Measurements from ENCODE around the gene GAS5. TPM values are rescaled to one million over a fixed set of nuclear protein-coding genes. Genes with fewer than 3 reads are reported as not detected.

Gene GAS5
- total and polyA plus RNA-seq, 9 of the 15 experiments (the other 6 are each of a cell fraction or from before 2014, with no cell fraction given), result 565 to 1,860 (median 1,006) TPM

DNA sequence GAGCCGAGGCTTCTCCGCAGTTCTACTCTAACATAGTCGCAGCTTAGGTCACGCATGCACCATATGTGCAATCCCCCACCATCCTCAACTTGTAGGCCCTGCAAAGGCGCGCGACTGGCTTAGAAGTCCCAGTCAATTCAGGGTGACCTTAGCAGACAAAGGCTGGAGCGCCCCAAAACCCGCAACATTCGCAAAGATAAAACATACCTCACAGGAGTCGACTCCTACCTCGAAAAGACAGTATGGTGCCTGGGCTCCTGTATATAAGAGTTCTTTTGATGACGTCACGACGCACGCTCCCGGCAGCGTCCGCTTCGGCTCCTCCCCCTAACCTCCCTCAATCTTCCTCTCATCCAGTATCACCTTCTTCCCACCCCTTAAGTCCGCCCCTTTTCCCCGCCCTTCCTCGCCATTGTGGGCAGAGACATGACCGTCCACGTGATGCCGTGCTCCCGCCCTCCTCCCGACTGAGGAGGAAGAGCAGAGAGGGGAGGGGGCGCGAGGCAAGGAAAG is at the start of gene GAS5 (continued):
- TF ChIP-seq MAZ (CRISPR knock-in tag; conservative IDR thresholded peaks at IDR 0.05 in 1 of 2, IDR thresholded peaks at IDR 0.05 in 1 of 2) (no peak), SREBF1 (IDR thresholded peaks at IDR 0.05; ENCODE audit: borderline replicate concordance, low read depth, low read length) (no peak), PRMT5 (CRISPR knock-in tag; IDR thresholded peaks at IDR 0.05) (no peak), BRF1 (IDR thresholded peaks at IDR 0.05; ENCODE audit: borderline replicate concordance, extremely low read depth, insufficient read length) (no peak), CREBBP (IDR thresholded peaks at IDR 0.05; ENCODE audit: low read depth, low read length) (no peak), KDM5B (IDR thresholded peaks at IDR 0.05; ENCODE audit: insufficient replicate concordance, low read depth, low read length) (peak; percentile 100), ZNF584 (CRISPR knock-in tag; IDR thresholded peaks at IDR 0.05; ENCODE audit: low read depth) (no peak), MAFF (IDR thresholded peaks at IDR 0.05; ENCODE audit: low read length) (no peak), SMARCC2 (IDR thresholded peaks at IDR 0.05; ENCODE audit: low read depth) (no peak)
- TF ChIP-seq, protein P1, sequence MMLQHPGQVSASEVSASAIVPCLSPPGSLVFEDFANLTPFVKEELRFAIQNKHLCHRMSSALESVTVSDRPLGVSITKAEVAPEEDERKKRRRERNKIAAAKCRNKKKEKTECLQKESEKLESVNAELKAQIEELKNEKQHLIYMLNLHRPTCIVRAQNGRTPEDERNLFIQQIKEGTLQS (IDR thresholded peaks at IDR 0.05), result peak; percentile 100
- TF ChIP-seq, protein P1 (CRISPR knock-in tag; conservative IDR thresholded peaks at IDR 0.05), result peak; percentile 95
- TF ChIP-seq, protein P2, sequence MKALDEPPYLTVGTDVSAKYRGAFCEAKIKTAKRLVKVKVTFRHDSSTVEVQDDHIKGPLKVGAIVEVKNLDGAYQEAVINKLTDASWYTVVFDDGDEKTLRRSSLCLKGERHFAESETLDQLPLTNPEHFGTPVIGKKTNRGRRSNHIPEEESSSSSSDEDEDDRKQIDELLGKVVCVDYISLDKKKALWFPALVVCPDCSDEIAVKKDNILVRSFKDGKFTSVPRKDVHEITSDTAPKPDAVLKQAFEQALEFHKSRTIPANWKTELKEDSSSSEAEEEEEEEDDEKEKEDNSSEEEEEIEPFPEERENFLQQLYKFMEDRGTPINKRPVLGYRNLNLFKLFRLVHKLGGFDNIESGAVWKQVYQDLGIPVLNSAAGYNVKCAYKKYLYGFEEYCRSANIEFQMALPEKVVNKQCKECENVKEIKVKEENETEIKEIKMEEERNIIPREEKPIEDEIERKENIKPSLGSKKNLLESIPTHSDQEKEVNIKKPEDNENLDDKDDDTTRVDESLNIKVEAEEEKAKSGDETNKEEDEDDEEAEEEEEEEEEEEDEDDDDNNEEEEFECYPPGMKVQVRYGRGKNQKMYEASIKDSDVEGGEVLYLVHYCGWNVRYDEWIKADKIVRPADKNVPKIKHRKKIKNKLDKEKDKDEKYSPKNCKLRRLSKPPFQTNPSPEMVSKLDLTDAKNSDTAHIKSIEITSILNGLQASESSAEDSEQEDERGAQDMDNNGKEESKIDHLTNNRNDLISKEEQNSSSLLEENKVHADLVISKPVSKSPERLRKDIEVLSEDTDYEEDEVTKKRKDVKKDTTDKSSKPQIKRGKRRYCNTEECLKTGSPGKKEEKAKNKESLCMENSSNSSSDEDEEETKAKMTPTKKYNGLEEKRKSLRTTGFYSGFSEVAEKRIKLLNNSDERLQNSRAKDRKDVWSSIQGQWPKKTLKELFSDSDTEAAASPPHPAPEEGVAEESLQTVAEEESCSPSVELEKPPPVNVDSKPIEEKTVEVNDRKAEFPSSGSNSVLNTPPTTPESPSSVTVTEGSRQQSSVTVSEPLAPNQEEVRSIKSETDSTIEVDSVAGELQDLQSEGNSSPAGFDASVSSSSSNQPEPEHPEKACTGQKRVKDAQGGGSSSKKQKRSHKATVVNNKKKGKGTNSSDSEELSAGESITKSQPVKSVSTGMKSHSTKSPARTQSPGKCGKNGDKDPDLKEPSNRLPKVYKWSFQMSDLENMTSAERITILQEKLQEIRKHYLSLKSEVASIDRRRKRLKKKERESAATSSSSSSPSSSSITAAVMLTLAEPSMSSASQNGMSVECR (CRISPR knock-in tag; IDR thresholded peaks at IDR 0.05), result peak; percentile 96
- TF ChIP-seq, protein P3, sequence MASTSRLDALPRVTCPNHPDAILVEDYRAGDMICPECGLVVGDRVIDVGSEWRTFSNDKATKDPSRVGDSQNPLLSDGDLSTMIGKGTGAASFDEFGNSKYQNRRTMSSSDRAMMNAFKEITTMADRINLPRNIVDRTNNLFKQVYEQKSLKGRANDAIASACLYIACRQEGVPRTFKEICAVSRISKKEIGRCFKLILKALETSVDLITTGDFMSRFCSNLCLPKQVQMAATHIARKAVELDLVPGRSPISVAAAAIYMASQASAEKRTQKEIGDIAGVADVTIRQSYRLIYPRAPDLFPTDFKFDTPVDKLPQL (IDR thresholded peaks at IDR 0.05; ENCODE audit: extremely low read depth, insufficient read length), result peak; percentile 97
- TF ChIP-seq, protein P4, sequence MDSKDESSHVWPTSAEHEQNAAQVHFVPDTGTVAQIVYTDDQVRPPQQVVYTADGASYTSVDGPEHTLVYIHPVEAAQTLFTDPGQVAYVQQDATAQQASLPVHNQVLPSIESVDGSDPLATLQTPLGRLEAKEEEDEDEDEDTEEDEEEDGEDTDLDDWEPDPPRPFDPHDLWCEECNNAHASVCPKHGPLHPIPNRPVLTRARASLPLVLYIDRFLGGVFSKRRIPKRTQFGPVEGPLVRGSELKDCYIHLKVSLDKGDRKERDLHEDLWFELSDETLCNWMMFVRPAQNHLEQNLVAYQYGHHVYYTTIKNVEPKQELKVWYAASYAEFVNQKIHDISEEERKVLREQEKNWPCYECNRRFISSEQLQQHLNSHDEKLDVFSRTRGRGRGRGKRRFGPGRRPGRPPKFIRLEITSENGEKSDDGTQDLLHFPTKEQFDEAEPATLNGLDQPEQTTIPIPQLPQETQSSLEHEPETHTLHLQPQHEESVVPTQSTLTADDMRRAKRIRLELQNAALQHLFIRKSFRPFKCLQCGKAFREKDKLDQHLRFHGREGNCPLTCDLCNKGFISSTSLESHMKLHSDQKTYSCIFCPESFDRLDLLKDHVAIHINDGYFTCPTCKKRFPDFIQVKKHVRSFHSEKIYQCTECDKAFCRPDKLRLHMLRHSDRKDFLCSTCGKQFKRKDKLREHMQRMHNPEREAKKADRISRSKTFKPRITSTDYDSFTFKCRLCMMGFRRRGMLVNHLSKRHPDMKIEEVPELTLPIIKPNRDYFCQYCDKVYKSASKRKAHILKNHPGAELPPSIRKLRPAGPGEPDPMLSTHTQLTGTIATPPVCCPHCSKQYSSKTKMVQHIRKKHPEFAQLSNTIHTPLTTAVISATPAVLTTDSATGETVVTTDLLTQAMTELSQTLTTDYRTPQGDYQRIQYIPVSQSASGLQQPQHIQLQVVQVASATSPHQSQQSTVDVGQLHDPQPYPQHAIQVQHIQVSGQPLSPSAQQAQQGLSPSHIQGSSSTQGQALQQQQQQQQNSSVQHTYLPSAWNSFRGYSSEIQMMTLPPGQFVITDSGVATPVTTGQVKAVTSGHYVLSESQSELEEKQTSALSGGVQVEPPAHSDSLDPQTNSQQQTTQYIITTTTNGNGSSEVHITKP (IDR thresholded peaks at IDR 0.05; ENCODE audit: partially characterized antibody), result peak; percentile 61
- TF ChIP-seq, protein P5, sequence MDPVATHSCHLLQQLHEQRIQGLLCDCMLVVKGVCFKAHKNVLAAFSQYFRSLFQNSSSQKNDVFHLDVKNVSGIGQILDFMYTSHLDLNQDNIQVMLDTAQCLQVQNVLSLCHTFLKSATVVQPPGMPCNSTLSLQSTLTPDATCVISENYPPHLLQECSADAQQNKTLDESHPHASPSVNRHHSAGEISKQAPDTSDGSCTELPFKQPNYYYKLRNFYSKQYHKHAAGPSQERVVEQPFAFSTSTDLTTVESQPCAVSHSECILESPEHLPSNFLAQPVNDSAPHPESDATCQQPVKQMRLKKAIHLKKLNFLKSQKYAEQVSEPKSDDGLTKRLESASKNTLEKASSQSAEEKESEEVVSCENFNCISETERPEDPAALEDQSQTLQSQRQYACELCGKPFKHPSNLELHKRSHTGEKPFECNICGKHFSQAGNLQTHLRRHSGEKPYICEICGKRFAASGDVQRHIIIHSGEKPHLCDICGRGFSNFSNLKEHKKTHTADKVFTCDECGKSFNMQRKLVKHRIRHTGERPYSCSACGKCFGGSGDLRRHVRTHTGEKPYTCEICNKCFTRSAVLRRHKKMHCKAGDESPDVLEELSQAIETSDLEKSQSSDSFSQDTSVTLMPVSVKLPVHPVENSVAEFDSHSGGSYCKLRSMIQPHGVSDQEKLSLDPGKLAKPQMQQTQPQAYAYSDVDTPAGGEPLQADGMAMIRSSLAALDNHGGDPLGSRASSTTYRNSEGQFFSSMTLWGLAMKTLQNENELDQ (CRISPR knock-in tag; IDR thresholded peaks at IDR 0.05; ENCODE audit: borderline replicate concordance), result no peak
